Measurements from ENCODE around the gene ADCY1.

- TF ChIP-seq, protein P1, sequence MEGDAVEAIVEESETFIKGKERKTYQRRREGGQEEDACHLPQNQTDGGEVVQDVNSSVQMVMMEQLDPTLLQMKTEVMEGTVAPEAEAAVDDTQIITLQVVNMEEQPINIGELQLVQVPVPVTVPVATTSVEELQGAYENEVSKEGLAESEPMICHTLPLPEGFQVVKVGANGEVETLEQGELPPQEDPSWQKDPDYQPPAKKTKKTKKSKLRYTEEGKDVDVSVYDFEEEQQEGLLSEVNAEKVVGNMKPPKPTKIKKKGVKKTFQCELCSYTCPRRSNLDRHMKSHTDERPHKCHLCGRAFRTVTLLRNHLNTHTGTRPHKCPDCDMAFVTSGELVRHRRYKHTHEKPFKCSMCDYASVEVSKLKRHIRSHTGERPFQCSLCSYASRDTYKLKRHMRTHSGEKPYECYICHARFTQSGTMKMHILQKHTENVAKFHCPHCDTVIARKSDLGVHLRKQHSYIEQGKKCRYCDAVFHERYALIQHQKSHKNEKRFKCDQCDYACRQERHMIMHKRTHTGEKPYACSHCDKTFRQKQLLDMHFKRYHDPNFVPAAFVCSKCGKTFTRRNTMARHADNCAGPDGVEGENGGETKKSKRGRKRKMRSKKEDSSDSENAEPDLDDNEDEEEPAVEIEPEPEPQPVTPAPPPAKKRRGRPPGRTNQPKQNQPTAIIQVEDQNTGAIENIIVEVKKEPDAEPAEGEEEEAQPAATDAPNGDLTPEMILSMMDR (IDR thresholded peaks at IDR 0.05) = no peak
- TF ChIP-seq POLR2A (IDR thresholded peaks at IDR 0.05) = no peak
Measured at GRCh38 chr7:45617166-45617565, 43.0 kb downstream of the ADCY1 start.
